GM18499 (cell line): ENCODE measurements around the gene TMEM81.

ENCODE experiments used
- ATAC-seq: cut with Tn5 transposase; IDR thresholded peaks from one replicate; pipeline ENCODE4 v1.9.1; 2021; ENCODE audit warnings: moderate number of reproducible peaks; ENCODE audit not compliant: insufficient read depth, unreplicated experiment

The TMEM81 gene

DNA sequence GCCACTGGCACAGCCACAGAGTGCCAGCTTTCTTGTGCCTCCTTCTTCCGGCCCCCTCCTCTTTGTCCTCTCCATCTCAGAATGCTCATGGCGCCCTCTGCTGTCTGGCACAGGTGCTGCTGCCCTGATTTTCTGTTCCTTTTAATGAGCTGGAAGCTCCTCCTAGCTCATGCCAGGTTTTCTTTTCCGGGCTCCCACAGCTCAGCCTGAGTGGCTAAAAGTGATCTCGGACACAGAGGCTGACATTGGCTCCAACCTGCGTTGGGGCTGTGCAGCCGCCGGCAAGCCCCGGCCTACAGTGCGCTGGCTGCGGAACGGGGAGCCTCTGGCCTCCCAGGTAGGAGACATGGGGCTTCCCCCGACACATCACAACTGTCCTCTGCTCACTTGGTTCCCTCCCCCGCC is 22.6 kb downstream of the TMEM81 start:
- no peak for ATAC-seq

DNA sequence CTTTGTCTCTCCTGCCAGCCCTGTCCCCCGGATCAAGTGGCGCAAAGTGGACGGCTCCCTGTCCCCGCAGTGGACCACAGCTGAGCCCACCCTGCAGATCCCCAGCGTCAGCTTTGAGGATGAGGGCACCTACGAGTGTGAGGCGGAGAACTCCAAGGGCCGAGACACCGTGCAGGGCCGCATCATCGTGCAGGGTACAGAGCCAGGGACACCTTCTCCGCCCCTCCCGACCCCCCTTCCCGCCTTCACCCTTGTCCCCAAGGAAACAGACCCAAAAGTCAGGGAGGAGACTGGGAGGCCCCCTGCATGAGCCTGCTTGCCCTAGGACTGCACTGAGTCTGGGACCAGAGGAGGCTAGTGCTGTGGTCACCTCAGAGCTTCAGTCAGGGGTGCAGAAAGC is 23.0 kb downstream of the TMEM81 start:
- no peak for ATAC-seq

DNA sequence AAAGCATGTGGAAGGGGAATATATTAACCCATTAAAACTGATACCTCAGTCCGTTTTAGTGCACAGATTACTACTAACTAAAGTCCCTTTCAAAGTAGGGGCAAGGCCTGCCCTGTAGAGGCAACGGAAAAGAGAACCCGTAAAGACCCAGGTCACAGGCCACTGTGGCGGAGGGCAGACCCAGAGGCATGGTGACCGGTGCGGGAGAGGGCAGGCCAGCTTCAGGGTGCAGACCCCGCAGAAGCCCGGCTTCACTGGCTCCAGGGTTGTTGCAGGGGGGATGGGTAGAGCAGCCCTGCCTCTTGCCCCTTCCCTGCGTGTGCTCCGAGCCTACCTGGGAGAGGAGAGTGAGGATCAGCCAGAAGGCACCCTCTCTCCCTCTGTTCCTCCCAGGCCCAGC is 23.5 kb downstream of the TMEM81 start:
- ATAC-seq: no peak

DNA sequence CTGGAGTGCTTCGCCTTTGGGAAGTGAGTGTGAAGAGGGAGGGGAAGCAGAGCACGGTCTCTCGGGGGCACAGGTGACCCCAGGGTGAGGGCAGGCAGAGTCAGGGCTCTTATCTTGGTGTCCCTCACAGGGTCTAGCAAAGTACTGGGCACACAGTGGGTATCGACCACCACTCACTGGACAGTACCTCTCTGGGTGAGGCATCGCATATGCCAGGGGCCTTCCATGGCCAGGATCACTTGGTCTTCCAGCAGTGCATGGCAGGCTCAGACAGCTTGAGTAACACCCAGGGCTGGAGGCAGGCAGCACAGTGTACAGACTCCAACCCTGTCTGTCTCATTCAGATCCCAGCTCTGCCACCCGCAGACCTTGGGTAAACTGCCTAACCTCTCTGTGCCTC is 24.6 kb downstream of the TMEM81 start:
- ATAC-seq: no peak

DNA sequence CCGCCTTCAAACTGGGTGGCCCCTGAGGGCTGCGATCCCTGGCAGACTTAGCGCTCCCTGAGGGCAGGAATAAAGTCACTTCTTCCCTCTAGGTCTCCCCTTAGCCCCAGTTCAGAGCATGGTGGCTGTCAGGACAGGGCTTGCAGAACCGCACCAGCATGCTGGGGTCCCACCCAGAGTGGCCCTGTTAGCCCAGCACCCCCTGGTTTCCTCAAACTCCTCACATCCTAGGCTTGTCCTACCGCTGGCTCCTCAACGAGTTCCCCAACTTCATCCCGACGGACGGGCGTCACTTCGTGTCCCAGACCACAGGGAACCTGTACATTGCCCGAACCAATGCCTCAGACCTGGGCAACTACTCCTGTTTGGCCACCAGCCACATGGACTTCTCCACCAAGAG is 25.4 kb downstream of the TMEM81 start:
- ATAC-seq: no peak

DNA sequence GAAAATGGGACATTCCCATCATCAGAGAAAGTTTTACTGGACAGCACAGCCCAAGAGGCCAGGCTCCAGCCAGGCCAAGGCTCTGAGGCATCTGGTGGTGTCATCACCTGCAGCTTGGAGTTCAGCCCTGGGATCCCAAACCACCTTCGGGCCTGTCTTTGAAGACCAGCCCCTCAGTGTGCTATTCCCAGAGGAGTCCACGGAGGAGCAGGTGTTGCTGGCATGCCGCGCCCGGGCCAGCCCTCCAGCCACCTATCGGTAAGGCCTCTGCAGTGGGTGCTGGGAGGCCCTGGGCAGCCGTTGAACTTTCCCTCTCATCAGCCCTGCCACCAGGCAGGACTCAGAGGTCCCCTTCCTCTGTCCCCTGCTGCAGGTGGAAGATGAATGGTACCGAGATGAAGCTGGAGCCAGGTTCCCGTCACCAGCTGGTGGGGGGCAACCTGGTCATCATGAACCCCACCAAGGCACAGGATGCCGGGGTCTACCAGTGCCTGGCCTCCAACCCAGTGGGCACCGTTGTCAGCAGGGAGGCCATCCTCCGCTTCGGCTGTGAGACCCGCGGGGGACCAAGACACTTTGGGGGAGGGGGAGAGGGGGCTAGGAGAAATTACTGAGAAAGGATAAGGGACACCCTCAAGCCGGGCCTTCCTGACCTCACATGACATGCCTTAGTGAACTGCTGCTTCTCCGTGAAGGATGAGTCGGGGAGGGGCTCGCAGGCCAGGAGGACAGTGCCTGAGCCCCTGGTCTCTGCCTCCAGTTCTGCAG is 26.3 kb downstream of the TMEM81 start:
- no peak for ATAC-seq

DNA sequence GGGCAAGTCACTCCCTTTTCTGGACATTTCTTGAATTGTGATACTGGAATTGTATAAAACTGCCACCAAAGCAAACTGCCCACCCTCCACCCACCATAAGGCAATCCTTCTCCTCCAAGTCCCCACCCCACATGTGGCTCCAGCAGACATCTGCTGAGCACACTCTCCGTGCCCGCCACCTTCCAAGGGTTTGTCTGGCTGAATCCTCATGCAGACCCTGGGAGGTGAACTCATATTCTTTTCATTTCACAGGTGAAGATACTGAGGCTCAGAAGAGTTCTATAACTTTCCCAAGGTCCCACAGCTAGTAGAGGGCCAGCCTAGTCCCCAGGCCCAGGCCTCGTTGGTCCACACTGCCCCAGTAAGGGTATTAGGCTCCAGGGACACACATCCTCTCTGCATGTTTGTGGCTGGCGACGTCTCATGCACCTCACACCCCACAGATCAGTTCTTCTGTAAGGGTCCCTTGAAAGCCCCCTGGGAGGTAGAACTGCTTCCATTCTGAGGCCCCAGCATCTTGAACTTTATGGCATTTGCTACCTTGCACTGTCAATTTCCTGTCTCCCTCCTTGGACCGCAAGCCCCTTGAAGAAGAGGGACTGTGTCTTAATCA is 27.2 kb downstream of the TMEM81 start:
- no peak for ATAC-seq

DNA sequence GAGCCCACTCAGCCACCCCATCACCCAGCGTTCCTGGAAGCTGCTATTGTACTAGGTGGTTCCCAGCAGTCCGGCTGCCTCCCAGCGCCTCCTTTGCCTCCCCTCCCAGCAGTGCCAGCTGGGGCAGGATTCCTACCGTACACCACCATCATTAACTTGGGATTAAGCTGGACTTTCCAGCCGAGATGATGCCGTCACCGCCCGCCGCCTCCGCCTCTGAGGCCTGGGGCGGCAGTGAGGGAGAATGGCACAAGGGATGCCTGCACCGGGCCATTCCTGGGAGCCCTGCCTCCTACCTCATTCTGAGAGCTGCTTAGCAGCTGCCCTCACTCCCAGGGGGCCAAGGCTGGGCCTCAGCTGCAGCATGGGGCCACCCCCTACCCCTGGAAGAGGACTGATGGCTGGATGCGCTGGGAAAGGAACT is 28.1 kb downstream of the TMEM81 start:
- no peak for ATAC-seq

DNA sequence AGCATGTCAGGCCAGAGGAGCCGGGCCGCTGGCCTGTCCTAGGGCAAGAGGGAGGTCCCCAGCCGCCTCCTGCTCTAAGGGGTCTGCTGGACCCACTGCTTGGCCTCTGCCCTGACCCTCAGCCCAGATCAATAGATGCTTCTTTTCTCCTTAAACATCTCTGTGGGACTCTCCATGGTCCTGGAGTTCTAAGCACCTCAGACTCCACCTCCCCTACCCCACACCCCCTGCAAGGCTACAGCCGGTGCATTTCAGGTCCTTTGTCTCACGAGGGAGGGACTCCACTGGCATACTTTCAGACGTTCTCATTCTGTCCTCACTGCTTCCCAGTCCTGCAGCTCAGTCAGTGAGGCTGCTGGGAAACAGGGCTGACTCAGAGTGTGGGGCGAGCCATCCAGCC is 30.2 kb downstream of the TMEM81 start:
- ATAC-seq: no peak

DNA sequence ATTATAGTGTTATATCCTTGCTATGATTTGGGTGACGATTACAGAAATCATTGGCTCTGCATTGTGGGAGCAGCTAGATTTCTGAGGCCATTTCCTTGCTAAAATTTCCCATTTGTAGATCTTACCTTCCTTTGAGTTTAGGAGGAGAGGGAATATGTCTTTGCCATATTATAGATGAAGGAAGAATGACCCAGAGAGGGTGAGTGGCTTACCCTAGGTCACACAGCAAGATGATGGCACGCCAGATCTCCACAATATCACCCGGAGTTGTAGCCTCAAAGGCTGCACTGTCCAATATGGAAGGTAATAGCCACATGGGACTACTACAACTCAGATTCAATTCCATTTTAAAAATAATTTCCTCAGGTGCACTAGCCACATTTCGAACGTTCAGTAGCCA is 31.0 kb downstream of the TMEM81 start:
- ATAC-seq: no peak

DNA sequence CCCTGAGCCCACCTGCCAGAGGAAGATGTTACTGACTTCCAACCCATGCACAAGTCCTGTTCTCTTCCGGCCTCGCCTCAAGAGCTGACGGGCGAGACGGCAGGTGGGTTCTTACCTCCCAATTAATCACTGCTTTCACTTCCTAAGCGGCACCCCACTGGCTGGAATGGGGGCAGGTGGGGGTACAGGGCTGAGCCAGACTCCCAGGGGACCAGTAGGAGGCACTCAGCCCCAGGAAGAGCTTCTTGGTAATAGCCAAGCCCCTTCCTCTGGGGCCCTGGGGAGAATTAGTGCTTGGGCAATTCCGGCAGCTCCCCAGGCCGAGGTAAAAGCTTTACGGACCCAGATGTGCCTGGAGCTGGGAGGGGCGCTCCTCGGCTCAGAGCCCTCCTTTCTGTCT is 31.6 kb downstream of the TMEM81 start:
- ATAC-seq: no peak

DNA sequence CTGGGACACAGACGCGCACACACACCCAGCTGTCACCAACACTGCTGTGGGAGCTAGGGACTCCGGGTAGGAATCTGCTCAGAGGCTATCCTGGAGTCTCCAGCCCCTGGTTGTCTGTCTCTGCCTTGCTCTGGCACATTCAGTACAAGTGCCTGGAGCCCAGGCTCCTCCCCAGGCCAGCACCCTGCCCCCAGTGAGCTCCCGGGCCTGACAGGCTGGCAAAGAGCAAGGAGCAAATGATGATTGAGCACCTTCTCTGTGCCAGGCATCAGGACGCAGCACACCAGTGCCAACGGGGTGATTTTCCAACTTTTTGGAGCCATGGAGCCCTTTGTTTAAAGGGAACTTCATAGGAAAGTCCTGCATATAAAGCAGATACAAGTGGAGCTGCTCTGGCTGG is 34.8 kb downstream of the TMEM81 start:
- no peak for ATAC-seq

DNA sequence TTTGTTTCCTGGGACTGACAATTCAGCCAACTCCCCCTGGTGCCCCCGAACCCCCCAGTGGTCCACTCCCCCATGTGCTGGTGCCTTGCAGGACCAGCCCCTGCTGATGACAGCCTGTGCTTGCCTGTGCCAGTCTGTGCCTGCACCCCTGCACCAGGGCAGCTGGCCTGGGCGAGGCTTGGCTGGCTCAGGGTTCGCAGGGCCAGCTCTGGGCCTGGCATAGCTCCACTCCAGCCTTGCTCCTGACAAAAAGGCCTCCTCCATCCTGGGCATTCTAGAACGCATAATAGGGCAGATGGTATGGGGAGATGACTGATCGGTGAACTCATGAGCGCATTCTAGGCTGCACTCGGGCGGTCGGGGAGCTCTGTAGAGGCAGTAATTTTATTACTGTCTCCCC is 35.9 kb downstream of the TMEM81 start:
- no peak for ATAC-seq

DNA sequence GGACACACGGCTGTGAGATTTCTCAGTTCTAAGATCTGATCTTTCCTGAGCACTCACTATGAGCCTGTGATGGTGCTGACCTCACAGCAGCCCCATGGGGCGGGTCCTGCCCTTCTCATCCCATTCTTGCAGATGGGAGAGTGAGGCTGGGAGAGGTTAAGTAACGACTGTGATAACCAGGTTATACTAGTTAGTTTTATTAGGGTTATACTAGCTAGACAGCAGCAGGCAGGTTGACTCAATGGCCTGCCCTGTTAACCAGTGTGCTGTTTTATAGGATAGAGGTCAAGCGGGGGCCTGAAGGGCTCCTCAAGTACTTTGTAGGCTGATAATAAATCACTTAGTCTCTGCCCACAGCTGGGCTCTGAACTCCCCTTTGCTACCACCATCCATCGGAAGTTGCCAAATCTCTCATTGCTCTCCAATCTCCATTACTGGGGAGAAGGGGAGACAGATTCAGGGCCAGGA is 36.5 kb downstream of the TMEM81 start:
- ATAC-seq: no peak

DNA sequence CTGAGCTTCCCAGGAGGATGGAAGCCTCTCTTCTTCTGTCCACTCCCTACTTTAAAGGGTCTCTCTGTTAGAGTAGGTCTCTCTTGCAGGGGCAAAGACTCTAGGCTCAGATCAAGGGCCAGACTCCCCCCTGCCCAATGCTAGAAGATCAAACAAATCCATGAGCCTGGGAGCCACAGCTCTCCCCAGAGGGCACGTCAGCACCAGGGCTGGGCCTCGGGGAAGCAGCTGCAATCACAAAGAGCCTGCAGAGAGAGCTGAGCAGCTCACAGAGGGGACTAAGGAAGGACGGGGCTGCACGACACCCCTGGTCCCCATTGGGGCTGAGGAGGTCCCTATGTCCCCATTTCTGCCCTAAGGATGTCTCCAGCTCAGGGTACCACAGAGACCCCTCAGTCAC is 37.4 kb downstream of the TMEM81 start:
- ATAC-seq: no peak

DNA sequence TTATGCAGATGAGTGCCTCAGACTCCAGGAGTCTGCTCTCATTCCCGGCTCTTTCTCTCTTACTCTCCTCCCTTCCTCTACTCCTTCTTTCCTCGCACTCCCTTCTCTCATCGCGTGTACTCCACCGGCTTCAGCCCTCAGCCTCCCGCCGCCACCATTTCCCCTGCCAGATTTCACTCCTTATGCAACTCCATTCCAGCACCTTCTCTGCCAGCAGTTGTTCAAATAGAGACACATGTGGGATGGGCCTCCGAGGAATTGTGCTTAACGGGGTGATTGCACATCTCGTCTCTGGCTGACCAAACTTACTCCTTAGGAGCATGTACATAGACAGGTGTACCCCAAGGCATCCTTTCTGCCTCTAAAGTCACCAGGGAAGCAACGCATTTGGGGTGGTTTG is 39.1 kb downstream of the TMEM81 start:
- no peak for ATAC-seq

DNA sequence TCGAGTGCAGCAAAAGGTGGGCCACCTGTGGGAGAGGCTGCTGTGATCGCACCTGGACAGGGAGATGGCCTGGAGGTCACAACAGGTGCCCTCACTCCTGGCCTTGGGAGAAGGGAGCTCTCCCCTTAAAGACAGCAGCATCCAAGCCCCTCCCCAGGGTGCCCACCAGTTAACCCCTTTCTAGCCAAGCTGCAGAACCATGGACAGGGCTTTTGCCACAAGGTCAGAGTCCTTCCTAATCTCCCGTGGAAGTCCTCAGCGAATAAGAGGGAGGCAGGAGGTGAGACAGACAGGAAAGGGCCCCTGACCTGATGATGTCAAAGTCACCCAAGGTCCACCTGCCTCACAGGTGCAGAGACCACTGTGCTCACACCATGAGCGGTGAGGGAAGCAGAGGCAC is 39.5 kb downstream of the TMEM81 start:
- ATAC-seq: no peak

DNA sequence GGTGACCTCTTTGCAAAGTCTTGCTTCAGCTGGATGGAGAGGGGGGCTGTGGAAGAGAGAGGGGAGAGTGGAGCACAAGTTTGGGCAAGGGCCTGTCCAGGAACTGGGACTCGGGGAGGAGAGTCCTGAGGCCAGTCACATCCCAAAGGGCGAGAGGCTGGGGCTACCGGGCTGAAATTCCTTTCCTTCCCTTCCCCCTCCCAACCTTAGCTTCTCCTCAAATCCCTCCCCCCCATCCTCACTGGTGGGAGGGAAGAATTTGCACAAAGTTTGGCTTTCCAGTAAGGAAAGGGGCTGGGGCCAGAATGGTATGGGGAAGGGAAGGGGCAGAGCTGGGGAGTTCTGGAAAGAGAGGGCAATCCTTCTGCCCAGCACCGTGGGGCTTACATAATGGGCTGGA is 40.4 kb downstream of the TMEM81 start:
- no peak for ATAC-seq

DNA sequence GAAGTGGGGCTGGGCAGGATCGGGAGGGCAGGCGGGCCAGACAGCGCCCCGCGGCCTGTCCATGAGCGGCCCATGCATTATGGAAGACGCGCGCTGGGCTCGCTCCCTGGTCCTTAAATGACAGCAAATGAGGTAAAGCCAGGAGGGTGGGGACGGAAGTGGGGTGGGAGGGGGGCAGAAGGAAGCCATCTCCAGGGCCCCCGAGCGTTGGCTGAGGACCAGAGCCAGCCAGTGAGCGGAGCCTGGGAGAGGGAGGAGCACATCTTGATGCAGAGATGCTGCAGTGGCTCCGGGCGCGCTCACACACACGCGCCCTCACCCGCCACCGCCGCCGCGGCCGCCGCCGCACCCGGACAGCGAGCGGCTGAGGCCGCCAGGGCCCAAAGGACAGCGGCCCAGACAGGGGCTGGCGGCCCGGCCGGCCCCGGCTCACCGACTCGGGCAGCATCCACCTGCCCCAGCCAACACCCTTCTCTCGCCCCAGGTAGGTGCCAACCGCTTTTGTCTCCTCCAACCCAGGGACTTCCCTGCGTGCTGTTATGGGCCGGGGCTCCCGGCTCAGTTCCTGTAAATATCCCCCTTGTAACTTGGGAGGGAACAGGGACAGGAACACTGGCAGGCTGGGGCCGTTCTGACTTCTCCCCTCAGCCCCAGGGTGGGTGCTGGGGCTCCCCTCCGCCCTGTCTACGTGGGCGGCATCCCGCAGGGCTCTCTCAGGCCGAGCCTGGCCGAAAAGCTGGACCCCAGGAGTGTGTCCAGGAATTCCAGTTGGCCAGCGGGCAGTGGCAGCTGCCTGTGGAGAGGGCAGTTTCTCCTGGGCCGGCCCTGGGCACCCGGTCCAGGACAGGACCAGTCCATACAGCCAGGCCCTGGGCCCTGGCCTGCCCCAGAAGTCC is 41.1 kb downstream of the TMEM81 start, which contains the start of gene CNTN2:
Gene CNTN2, plus strand, starts transcription at position 302 of the 896 bp plus-strand sequence. CDS start 9,974 bp downstream, outside the sequence.
- ATAC-seq: no peak

DNA sequence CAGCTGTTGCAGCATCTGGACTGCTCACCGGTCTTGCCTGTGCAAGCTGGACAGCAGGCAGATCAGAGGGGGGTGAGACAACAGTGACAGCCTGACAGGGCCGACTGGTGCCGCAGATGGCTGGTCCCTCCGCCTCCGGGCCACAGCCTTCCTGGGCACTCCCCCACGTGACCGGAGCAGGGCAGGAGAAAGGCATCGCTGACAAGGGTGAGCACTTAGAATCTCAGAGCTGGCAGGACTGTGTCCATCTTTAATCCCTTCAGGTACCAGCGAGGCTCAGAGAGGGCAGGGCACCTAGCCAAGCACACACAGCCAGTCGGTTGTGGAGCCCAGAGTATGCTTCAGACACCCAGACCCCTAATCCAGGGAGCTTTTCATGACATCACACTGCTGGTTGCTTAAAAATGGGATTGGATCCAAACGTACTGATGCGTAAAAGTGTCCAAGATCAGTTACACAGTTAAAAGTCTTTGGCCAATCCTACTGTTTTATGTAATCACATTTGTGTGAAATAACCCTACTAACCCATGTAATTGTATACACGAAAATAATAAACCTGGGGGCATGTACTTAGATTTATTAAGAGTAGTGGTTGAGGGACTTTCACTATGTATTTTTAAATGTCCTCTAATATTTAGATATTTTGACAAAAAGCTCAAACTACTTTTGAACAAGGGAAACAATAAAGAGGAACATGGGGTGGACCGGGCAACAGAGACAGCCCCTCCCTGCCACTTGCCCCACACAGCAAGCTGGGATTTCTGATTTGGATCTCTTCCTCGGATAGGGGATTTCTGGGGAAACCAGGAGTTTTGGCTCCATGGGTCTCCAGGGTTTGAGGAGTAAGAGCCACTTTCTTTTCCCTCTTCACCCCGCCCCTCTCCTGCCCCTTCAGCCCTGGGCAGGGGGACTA is 42.0 kb downstream of the TMEM81 start:
- no peak for ATAC-seq
